HepG2 (cell line): ENCODE measurements around the gene TSHZ2. TPM values are rescaled to one million over a fixed set of nuclear protein-coding genes. Genes with fewer than 3 reads are reported as not detected.

Experiments used
- ATAC-seq: fragments of 200-7000 bp; cut with Tn5 transposase; 3 replicates; pipeline ENCODE4 v1.9.1; 2020; ENCODE audit warnings: mild to moderate bottlenecking, moderate library complexity
- BruUV-seq: library from RNA; stranded (reverse); fragments of 400-500 nt; replicated peaks from 2 replicates; lab custom pipeline; 2021; lab: Mats Ljungman, UMichigan
- CTCF ChIA-PET: fragments of 300-600 bp; formaldehyde crosslinking; extraction: SDS; loops from one replicate; lab custom pipeline; 2021; ENCODE audit warnings: low total read pairs, inconsistent platforms, low intra/inter-chr PET ratio; lab: Yijun Ruan, JAX
- POLR2A ChIA-PET: fragments of 350-600 bp; sonication (Branson Sonifier 250); formaldehyde crosslinking; loops from one replicate; lab custom pipeline; 2020; ENCODE audit warnings: antibody characterized with exemption, inconsistent platforms; lab: Yijun Ruan, JAX
- DNase-seq: peaks from one replicate; pipeline ENCODE4 v3.0.0-alpha.2; 2015; ENCODE audit warnings: low spot score
- FAIRE-seq: peaks from 3 replicates; lab custom pipeline; 2011; peaks lifted over from hg19 to GRCh38; lab: Jason Lieb, UNC
- H2AFZ ChIP-seq: one replicate; pipeline ENCODE4 v1.6.1; 2011; ENCODE audit warnings: low read length, inconsistent platforms
- H3K27ac ChIP-seq: fragments of 300-600 bp; 3 replicates; pipeline ENCODE4 v1.8.0; 2011; ENCODE audit warnings: mixed run types, mild to moderate bottlenecking, mixed read lengths, low read length, inconsistent platforms; ENCODE audit not compliant: insufficient read depth; ENCODE audit errors: extremely low read length
- H3K27me3 ChIP-seq, 2 experiments: fragments of 200-600 bp in 1 of 2; 2 replicates in 1 of 2; 3 replicates in 1 of 2; pipeline versions ENCODE4 v1.6.0 to v1.8.0; 2011; ENCODE audit warnings: low read length in 2 of 2, mild to moderate bottlenecking in 2 of 2, moderate library complexity in 2 of 2, inconsistent platforms in 1 of 2; ENCODE audit not compliant: insufficient read depth in 2 of 2, control insufficient read depth in 1 of 2
- H3K36me3 ChIP-seq, 2 experiments: fragments of 200-600 bp in 1 of 2; replicated peaks in 1 of 2; 2 replicates in 1 of 2; 3 replicates in 1 of 2; pipeline versions ENCODE4 v1.5.1 to v1.8.0; 2011; ENCODE audit warnings: low read length in 2 of 2, inconsistent platforms in 1 of 2; ENCODE audit not compliant: insufficient read depth in 2 of 2, control insufficient read depth in 1 of 2
- H3K4me1 ChIP-seq: 2 replicates; pipeline ENCODE4 v1.5.1; 2012; ENCODE audit warnings: low read length, inconsistent platforms; ENCODE audit not compliant: insufficient read depth
- H3K4me2 ChIP-seq: 2 replicates; pipeline ENCODE4 v1.6.0; 2011; ENCODE audit warnings: low read depth, low read length, inconsistent platforms
- H3K4me3 ChIP-seq, 3 experiments: fragments of 200-600 bp in 1 of 3; sonication (generic), shearing (Covaris generic) in 1 of 3; replicated peaks in 1 of 3; 2 replicates each; pipeline ENCODE4 v1.5.1; 2011 to 2016; ENCODE audit warnings: low read length in 3 of 3, inconsistent platforms in 2 of 3, low read depth in 2 of 3, mild to moderate bottlenecking in 2 of 3, control low read depth in 1 of 3, mixed read lengths in 1 of 3; ENCODE audit not compliant: insufficient read depth in 1 of 3
- H3K79me2 ChIP-seq: one replicate; pipeline ENCODE4 v1.6.1; 2011; ENCODE audit warnings: low read length, inconsistent platforms; ENCODE audit not compliant: insufficient read depth
- H3K9ac ChIP-seq: 2 replicates; pipeline ENCODE4 v1.6.0; 2011; ENCODE audit warnings: mild to moderate bottlenecking, low read depth, low read length, inconsistent platforms; ENCODE audit not compliant: insufficient read depth
- H3K9me3 ChIP-seq: 2 replicates; pipeline ENCODE4 v1.5.1; 2012; ENCODE audit warnings: mild to moderate bottlenecking, low read length
- H4K20me1 ChIP-seq: 2 replicates; pipeline ENCODE4 v1.6.0; 2011; ENCODE audit warnings: inconsistent platforms, mild to moderate bottlenecking, low read length, moderate library complexity; ENCODE audit not compliant: insufficient read depth
- MYPOP ChIP-seq: sonication (generic); formaldehyde crosslinking; IDR thresholded peaks from 2 replicates; pipeline ENCODE4 v1.8.1; 2023; ENCODE audit warnings: mild to moderate bottlenecking, moderate library complexity, missing genetic modification reagents
- PLRG1 ChIP-seq: fragments of 450-650 bp; conservative IDR thresholded peaks from 2 replicates; pipeline ENCODE4 v1.6.1; 2016
- SNRNP70 ChIP-seq: fragments of 200-400 bp; formaldehyde crosslinking; IDR thresholded peaks from 2 replicates; pipeline ENCODE4 v1.6.1; 2017; ENCODE audit warnings: mild to moderate bottlenecking, low read depth, low read length, moderate library complexity
- ZKSCAN5 ChIP-seq: sonication (generic); formaldehyde crosslinking; IDR thresholded peaks from 2 replicates; pipeline ENCODE4 v1.5.1; 2020; ENCODE audit warnings: mild to moderate bottlenecking, missing genetic modification reagents
- ZNF503 ChIP-seq: sonication (generic); formaldehyde crosslinking; IDR thresholded peaks from 2 replicates; pipeline ENCODE4 v1.4.0; 2020; ENCODE audit warnings: missing genetic modification reagents
- ZNF768 ChIP-seq: sonication (generic); formaldehyde crosslinking; IDR thresholded peaks from 2 replicates; pipeline ENCODE4 v1.4.0; 2020; ENCODE audit warnings: missing genetic modification reagents
- ZNF816 ChIP-seq: sonication (generic); formaldehyde crosslinking; IDR thresholded peaks from 2 replicates; pipeline ENCODE4 v1.8.0; 2022; ENCODE audit warnings: missing genetic modification reagents, mild to moderate bottlenecking, borderline replicate concordance
- WGBS: methylation state at CpG from one replicate; pipeline ENCODE4 v1.1.6; 2017; ENCODE audit warnings: low lambda C conversion rate; 5-methylcytosine and 5-hydroxymethylcytosine counted together
- in situ Hi-C: cut with HindIII; loops from 2 replicates; pipeline ENCODE4 v1.10.0; 2017; ENCODE audit warnings: low pct_unique_long_range_greater_than_20kb; ENCODE audit not compliant: extremely low pct_ligation_motif_present
- intact Hi-C: fragments of 100-400 bp; cut with micrococcal nuclease; formaldehyde crosslinking; loops from one replicate; pipeline ENCODE4 v1.10.0; 2022; ENCODE audit not compliant: unreplicated experiment
- polyA plus RNA-seq, 8 experiments: library from polyadenylated mRNA; depleted of rRNA in 3 of 8; stranded (reverse) in 7 of 8; unstranded in 1 of 8; fragments of >200 nt; fragmentation: Illumina TruSeq in 4 of 8; extraction: Trizol in 4 of 8; gene quantifications; 2 replicates each; pipeline versions ENCODE4 v1.2.1 to v1.2.3, GENCODE V29; 2011 to 2016; ENCODE audit warnings: low read depth in 4 of 8, missing spikeins in 1 of 8, mixed read lengths in 1 of 8; ENCODE audit not compliant: insufficient read depth in 1 of 8
- total RNA-seq, 5 experiments: library from RNA; depleted of rRNA; stranded (reverse); fragments of >200 nt; fragmentation: Illumina TruSeq; extraction: Trizol; gene quantifications; 2 replicates each; pipeline ENCODE4 v1.2.3, GENCODE V29; 2016; ENCODE audit warnings: low read depth in 1 of 5
- TF ChIP-seq, protein P1 (sequence below): sonication (generic); formaldehyde crosslinking; conservative IDR thresholded peaks from 2 replicates; pipeline ENCODE4 v1.4.0; 2020; ENCODE audit warnings: missing genetic modification reagents

Gene TSHZ2
- total and polyA plus RNA-seq, 2 of the 13 experiments (the other 11 are each of a cell fraction or from before 2014, with no cell fraction given), result 0.01 TPM; not detected in 1

GRCh38 chr20:53071833-53072232 lies 99.7 kb downstream of the TSHZ2 start:
- H3K4me3 ChIP-seq, result no peak overlapping the region
- TF ChIP-seq ZNF768 (CRISPR knock-in tag) (0 out of 2 replicates have a peak, but pooled peaks have one; percentile 60), PLRG1 (no peak), ZKSCAN5 (CRISPR knock-in tag) (no peak), ZNF816 (CRISPR knock-in tag) (no peak), MYPOP (no peak), ZNF503 (no peak), SNRNP70 (no peak)
- TF ChIP-seq, protein P1, sequence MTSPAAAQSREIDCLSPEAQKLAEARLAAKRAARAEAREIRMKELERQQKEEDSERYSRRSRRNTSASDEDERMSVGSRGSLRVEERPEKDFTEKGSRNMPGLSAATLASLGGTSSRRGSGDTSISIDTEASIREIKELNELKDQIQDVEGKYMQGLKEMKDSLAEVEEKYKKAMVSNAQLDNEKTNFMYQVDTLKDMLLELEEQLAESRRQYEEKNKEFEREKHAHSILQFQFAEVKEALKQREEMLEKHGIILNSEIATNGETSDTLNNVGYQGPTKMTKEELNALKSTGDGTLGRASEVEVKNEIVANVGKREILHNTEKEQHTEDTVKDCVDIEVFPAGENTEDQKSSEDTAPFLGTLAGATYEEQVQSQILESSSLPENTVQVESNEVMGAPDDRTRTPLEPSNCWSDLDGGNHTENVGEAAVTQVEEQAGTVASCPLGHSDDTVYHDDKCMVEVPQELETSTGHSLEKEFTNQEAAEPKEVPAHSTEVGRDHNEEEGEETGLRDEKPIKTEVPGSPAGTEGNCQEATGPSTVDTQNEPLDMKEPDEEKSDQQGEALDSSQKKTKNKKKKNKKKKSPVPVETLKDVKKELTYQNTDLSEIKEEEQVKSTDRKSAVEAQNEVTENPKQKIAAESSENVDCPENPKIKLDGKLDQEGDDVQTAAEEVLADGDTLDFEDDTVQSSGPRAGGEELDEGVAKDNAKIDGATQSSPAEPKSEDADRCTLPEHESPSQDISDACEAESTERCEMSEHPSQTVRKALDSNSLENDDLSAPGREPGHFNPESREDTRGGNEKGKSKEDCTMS (CRISPR knock-in tag), result no peak
- H2AFZ ChIP-seq, result no peak overlapping the region
- ChIA-PET POLR2A (interaction anchor here (0.9 to 2.2 kb wide), 2 partner anchors 9 to 10 kb away, joined by 3 to 8 read pairs; no protein-coding TSS in a partner anchor), CTCF (no interaction called here)
- H4K20me1 ChIP-seq, result no peaks in the 10 kb centered on the region
- no peak overlapping the region for H3K27ac ChIP-seq
- in situ Hi-C loops (no loop called here), intact Hi-C loops (no loop called here)
- H3K36me3 ChIP-seq, result no peaks in the 10 kb centered on the region
- no TSS peak for BruUV-seq
- H3K9me3 ChIP-seq, result peaks cover 6% of the 10 kb centered on the region
- H3K27me3 ChIP-seq, result peaks cover 2 to 15% of the 10 kb centered on the region in 2 experiments; a peak in 2 of 5 replicates
- 51% methylated on average over 8 of the region's 8 CpGs for WGBS
- H3K4me2 ChIP-seq, result no peak overlapping the region
- ATAC-seq (no peak), FAIRE-seq (no peak), DNase-seq (no peak)
- peaks cover 15% of the 10 kb centered on the region for H3K4me1 ChIP-seq
- no peak overlapping the region for H3K9ac ChIP-seq
- H3K79me2 ChIP-seq, result no peaks in the 10 kb centered on the region
